Loucy (cell line): ENCODE data around the gene ABL2.

Experiments
- H2AFZ ChIP-seq: fragments of 200-600 bp; sonication (generic); 2 replicates; pipeline ENCODE4 v1.6.0; 2016; ENCODE audit warnings: antibody characterized with exemption, mild to moderate bottlenecking, low read length, moderate library complexity
- H3F3A ChIP-seq: fragments of 200-600 bp; 2 replicates; pipeline ENCODE4 v1.6.0; 2016; ENCODE audit warnings: antibody characterized with exemption, low read depth, mild to moderate bottlenecking
- H3K27me3 ChIP-seq: fragments of 200-600 bp; sonication (generic); 2 replicates; pipeline ENCODE4 v1.6.1; 2014; ENCODE audit warnings: low read length, mild to moderate bottlenecking; ENCODE audit not compliant: insufficient read depth, poor library complexity, severe bottlenecking
- H3K36me3 ChIP-seq: fragments of 200-600 bp; sonication (generic); 2 replicates; pipeline ENCODE4 v1.6.1; 2016; ENCODE audit warnings: low read length; ENCODE audit not compliant: insufficient read depth
- H3K4me1 ChIP-seq: fragments of 200-600 bp; sonication (generic); 2 replicates; pipeline ENCODE4 v1.5.1; 2014; ENCODE audit warnings: low read length, mild to moderate bottlenecking; ENCODE audit not compliant: insufficient read depth, poor library complexity, severe bottlenecking
- H3K4me2 ChIP-seq: fragments of 200-600 bp; sonication (generic); 2 replicates; pipeline ENCODE4 v1.6.0; 2014; ENCODE audit warnings: antibody characterized with exemption, low read length, low read depth, mild to moderate bottlenecking; ENCODE audit not compliant: poor library complexity, severe bottlenecking
- H3K4me3 ChIP-seq: fragments of 200-600 bp; sonication (generic); 2 replicates; pipeline ENCODE4 v1.5.1; 2014; ENCODE audit warnings: low read length, mild to moderate bottlenecking, mixed read lengths; ENCODE audit not compliant: poor library complexity, severe bottlenecking
- H3K79me2 ChIP-seq: fragments of 200-600 bp; sonication (generic); 2 replicates; pipeline ENCODE4 v1.6.1; 2014; ENCODE audit warnings: low read length; ENCODE audit not compliant: insufficient read depth
- H3K9ac ChIP-seq: fragments of 200-600 bp; sonication (generic); 2 replicates; pipeline ENCODE4 v1.6.0; 2014; ENCODE audit warnings: mild to moderate bottlenecking, low read depth, low read length, moderate library complexity; ENCODE audit not compliant: poor library complexity, severe bottlenecking
- H3K9me2 ChIP-seq: fragments of 200-600 bp; sonication (generic); replicated peaks from 2 replicates; pipeline ENCODE4 v1.6.1; 2016; ENCODE audit warnings: low read depth, low read length, mixed read lengths
- H3K9me3 ChIP-seq: fragments of 200-600 bp; sonication (generic); 2 replicates; pipeline ENCODE4 v1.6.1; 2014; ENCODE audit warnings: mild to moderate bottlenecking, antibody characterized with exemption, low read length, low read depth; ENCODE audit not compliant: insufficient read depth
- H4K20me1 ChIP-seq: fragments of 200-600 bp; sonication (generic); 2 replicates; pipeline ENCODE4 v1.6.0; 2014; ENCODE audit warnings: antibody characterized with exemption, low read length, mild to moderate bottlenecking; ENCODE audit not compliant: insufficient read depth, poor library complexity, severe bottlenecking
- CTCF ChIP-seq: fragments of 200-600 bp; sonication (generic); conservative IDR thresholded peaks from 2 replicates; pipeline ENCODE4 v1.5.1; 2014; ENCODE audit warnings: mild to moderate bottlenecking, antibody characterized with exemption, low read length
- EZH2phosphoT487 ChIP-seq: fragments of 200-600 bp; IDR thresholded peaks from 2 replicates; pipeline ENCODE4 v1.6.1; 2018; ENCODE audit warnings: antibody characterized with exemption, mild to moderate bottlenecking, moderate library complexity, borderline replicate concordance

ABL2 gene

DNA sequence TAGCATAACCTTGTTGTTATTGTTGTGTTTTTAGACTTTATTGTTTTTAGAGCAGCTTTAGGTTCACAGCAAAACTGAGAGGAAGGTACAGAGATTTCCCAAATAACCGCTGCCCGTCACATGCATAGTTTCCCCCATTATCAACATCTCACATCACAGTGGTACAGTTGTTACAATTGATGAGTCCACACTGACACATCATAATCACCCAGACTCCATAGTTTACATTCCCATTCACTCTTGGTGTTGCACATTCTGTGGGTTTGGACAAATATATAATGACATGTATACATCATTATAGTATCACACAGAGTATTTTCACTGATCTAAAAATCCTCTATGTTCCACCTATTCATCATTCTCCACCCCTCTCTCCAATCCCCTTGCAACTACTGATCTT, 173.5 kb downstream of the ABL2 start:
- no peak overlapping the region for H3K4me2 ChIP-seq

DNA sequence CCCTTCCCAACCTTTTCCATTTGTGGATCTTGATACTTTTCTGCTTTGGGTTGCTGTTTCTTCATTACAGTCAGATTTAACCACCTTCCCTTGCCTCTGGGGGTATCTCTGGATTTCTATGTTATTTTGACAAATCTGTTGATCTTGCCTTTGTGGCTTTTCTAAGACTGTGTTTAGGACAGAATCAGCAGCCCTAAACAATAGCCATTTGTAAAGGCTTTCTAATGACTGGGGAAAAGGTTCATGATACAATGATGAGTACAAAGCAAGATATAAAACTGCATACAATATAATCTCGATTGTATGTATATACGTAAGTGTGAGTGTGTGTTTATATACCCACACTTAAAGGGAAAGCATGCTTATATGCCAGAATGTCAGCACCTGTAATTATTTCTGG, 176.0 kb downstream of the ABL2 start:
- Histone ChIP-seq H3K4me2 (no peak overlapping the region), H3K36me3 (peaks cover 30% of the 10 kb centered on the region; the same call in 1 of the 2 replicates), H3K27me3 (no peaks in the 10 kb centered on the region), H3K9ac (no peak overlapping the region), H3F3A (no peaks in the 10 kb centered on the region), H3K9me3 (no peaks in the 10 kb centered on the region), H3K9me2 (no peaks in the 10 kb centered on the region), H3K4me1 (peaks cover under 1% of the 10 kb centered on the region), H3K79me2 (no peaks in the 10 kb centered on the region), H4K20me1 (no peaks in the 10 kb centered on the region), H3K4me3 (no peak overlapping the region), H2AFZ (no peak overlapping the region)
- TF ChIP-seq EZH2phosphoT487 = no peak
- TF ChIP-seq CTCF = no peak

More for the DNA sequence above, 173.5 kb downstream of the ABL2 start:
- H3K4me1 ChIP-seq = no peaks in the 10 kb centered on the region
- TF ChIP-seq EZH2phosphoT487 = no peak
- TF ChIP-seq CTCF = no peak
- no peak overlapping the region for H3K9ac ChIP-seq
- no peaks in the 10 kb centered on the region for H4K20me1 ChIP-seq
- H3F3A ChIP-seq = no peaks in the 10 kb centered on the region
- no peaks in the 10 kb centered on the region for H3K9me3 ChIP-seq
- H3K36me3 ChIP-seq = peaks cover 23% of the 10 kb centered on the region; the same call in 1 of the 2 replicates
- no peaks in the 10 kb centered on the region for H3K27me3 ChIP-seq
- no peak overlapping the region for H3K4me3 ChIP-seq
- no peaks in the 10 kb centered on the region for H3K79me2 ChIP-seq
- H2AFZ ChIP-seq = no peak overlapping the region
- H3K9me2 ChIP-seq = no peaks in the 10 kb centered on the region

DNA sequence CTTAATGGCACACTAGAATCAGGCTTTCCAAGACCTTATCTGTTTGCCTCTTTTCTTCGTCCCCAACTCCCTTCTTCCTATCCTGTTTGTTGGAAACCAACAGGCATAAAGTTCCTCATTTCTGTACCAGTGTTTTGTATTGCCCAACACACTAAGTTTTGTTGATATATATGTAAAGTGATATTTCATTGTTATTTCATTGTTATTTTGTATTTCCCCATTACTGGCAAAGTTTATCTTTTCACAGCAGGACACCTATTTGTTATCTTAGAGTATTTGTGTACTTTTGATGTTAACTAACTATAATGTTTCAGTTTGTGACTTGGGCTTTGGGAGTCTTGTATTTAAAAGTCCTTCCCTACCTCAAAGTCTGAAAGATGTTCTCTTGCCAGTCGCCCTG, 176.7 kb downstream of the ABL2 start:
- no peak for TF ChIP-seq EZH2phosphoT487
- no peak for TF ChIP-seq CTCF
- no peaks in the 10 kb centered on the region for H3K79me2 ChIP-seq
- H3K9ac ChIP-seq = no peak overlapping the region
- H3K4me2 ChIP-seq = no peak overlapping the region
- no peaks in the 10 kb centered on the region for H3F3A ChIP-seq
- peaks cover 30% of the 10 kb centered on the region; the same call in 1 of the 2 replicates for H3K36me3 ChIP-seq
- no peaks in the 10 kb centered on the region for H3K9me3 ChIP-seq
- no peak overlapping the region for H2AFZ ChIP-seq
- no peaks in the 10 kb centered on the region for H4K20me1 ChIP-seq
- H3K4me1 ChIP-seq = peaks cover 8% of the 10 kb centered on the region
- no peaks in the 10 kb centered on the region for H3K9me2 ChIP-seq
- H3K27me3 ChIP-seq = no peaks in the 10 kb centered on the region
- H3K4me3 ChIP-seq = no peak overlapping the region
